AG04450 (cell line): ENCODE results near the gene GGT6. TPM values are rescaled to one million over a fixed set of nuclear protein-coding genes. Genes with fewer than 3 reads are reported as not detected.

Source experiments
- CTCF ChIA-PET: fragments of 300-600, 350-600 bp; formaldehyde crosslinking; extraction: SDS; loops from one replicate; lab custom pipeline; 2022; ENCODE audit warnings: antibody characterized with exemption, inconsistent platforms; lab: Charles Lee
- POLR2A ChIA-PET: fragments of 350-600 bp; formaldehyde crosslinking; extraction: SDS; loops from one replicate; lab custom pipeline; 2021; ENCODE audit warnings: antibody characterized with exemption, inconsistent platforms; lab: Yijun Ruan, JAX
- DNase-seq: peaks from one replicate; pipeline ENCODE4 v3.0.0-alpha.2; 2011; ENCODE audit warnings: low read depth, low spot score
- H3K27ac ChIP-seq: one replicate; pipeline ENCODE4 v1.5.1; 2012; ENCODE audit warnings: low read depth, low read length, control low read depth
- H3K27me3 ChIP-seq: one replicate; pipeline ENCODE4 v1.6.0; 2012; ENCODE audit warnings: low read length; ENCODE audit not compliant: control insufficient read depth, insufficient read depth
- H3K4me3 ChIP-seq: 2 replicates; pipeline ENCODE4 v1.5.1; 2011; ENCODE audit warnings: mild to moderate bottlenecking, low read depth, low read length, control low read depth
- H3K9me3 ChIP-seq: 2 replicates; pipeline ENCODE4 v1.5.1; 2012; ENCODE audit warnings: low read length; ENCODE audit not compliant: control insufficient read depth, insufficient read depth
- CTCF ChIP-seq: IDR thresholded peaks from 2 replicates; pipeline ENCODE4 v1.5.1; 2011; ENCODE audit warnings: low read depth, low read length, control low read depth, inconsistent platforms
- polyA plus RNA-seq: library from polyadenylated mRNA; depleted of rRNA; stranded (reverse); fragments of >200 nt; gene quantifications from 2 replicates; pipeline ENCODE4 v1.2.3, GENCODE V29; 2011

Gene GGT6
- polyA plus RNA-seq, 1 experiment = not detected

DNA sequence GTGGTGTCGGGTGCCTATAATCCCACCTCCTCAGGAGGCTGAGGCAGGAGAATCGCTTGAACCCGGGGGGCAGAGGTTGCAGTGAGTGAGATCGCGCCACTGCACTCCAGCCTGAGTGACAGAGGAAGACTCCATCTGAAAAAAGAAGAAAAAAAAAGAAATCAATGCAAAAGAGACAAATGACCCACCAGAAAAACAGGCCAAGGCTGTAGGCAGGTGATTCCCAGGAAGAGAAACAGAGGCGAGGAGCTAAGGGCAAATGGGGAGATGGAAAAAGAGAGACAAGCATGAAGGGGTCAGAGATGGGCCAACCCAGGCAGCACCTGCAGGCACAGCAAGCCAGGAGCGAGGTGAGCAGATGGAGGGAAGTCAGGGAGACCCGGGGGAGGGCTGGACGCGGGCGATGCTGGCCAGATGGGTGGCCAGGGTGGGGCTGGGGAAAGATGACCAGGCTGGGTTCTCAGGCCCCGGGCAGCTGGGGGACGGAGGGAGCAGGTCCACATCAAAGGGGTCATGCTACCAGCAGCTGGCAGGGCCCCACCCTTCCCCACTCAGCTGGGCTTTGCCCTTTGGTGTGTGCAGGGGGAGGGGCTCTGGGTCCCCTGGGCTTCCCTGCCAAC, 30.7 kb downstream of the GGT6 start:
- no peak for DNase-seq
- H3K4me3 ChIP-seq = no peak overlapping the region
- H3K27ac ChIP-seq = no peak overlapping the region
- no peak for TF ChIP-seq CTCF
- H3K27me3 ChIP-seq = peaks cover 18% of the 10 kb centered on the region
- CTCF ChIA-PET = no interaction called here
- POLR2A ChIA-PET = no interaction called here
- no peaks in the 10 kb centered on the region for H3K9me3 ChIP-seq

GRCh38 chr17:4527566-4528125, 32.7 kb downstream of the GGT6 start:
- H3K9me3 ChIP-seq = no peaks in the 10 kb centered on the region
- peaks cover 21% of the 10 kb centered on the region for H3K27me3 ChIP-seq
- no peak overlapping the region for H3K27ac ChIP-seq
- no peak overlapping the region for H3K4me3 ChIP-seq
- DNase-seq = no peak
- ChIA-PET POLR2A (interaction anchor here (0.6 kb wide), 1 partner anchor 452 kb away, joined by 5 read pairs; no protein-coding TSS in a partner anchor), CTCF (interaction anchor here (0.8 to 1.2 kb wide), 2 partner anchors 50 to 107 kb away, joined by 4 read pairs; no protein-coding TSS in a partner anchor)
- TF ChIP-seq CTCF = no peak

DNA sequence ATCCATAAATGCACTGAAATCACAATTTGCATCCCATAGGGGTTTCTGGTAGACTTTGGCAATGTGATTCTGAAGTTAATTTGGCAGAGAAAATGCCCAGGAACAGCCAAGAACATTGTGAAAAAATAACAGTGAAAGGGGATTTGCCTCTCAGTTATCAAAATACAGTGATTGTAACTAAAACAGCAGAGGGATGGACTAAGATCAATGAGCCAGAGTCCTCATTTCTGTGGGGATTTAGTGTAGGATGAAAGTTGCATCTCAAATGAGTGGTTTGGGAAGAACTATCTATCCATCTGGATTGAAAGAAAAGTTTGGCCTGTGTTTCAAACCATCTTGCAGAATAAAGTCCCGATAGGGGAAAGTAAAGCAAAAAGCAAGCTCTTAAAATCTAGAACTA, 33.2 kb downstream of the GGT6 start:
- Histone ChIP-seq H3K27me3 (peaks cover 24% of the 10 kb centered on the region), H3K27ac (no peak overlapping the region), H3K9me3 (no peaks in the 10 kb centered on the region), H3K4me3 (no peak overlapping the region)
- POLR2A ChIA-PET = no interaction called here
- DNase-seq = no peak
- TF ChIP-seq CTCF = no peak
- CTCF ChIA-PET = interaction anchor here (0.7 to 0.8 kb wide), 2 partner anchors 46 to 50 kb away, joined by 3 to 4 read pairs; no protein-coding TSS in a partner anchor

GRCh38 chr17:4525691-4526397, 34.5 kb downstream of the GGT6 start:
- Histone ChIP-seq H3K27ac (no peak overlapping the region), H3K27me3 (peaks cover 21% of the 10 kb centered on the region), H3K9me3 (no peaks in the 10 kb centered on the region), H3K4me3 (no peak overlapping the region)
- POLR2A ChIA-PET = no interaction called here
- no peak for DNase-seq
- no peak for TF ChIP-seq CTCF
- CTCF ChIA-PET = interaction anchor here (0.5 kb wide), 1 partner anchor 662 kb away, joined by 3 read pairs; no protein-coding TSS in a partner anchor

- H3K27me3 ChIP-seq = peaks cover 31% of the 10 kb centered on the region
- H3K9me3 ChIP-seq = no peaks in the 10 kb centered on the region
- H3K4me3 ChIP-seq = no peak overlapping the region
- no peak for TF ChIP-seq CTCF
- ChIA-PET CTCF (no interaction called here), POLR2A (no interaction called here)
- no peak for DNase-seq
- H3K27ac ChIP-seq = no peak overlapping the region
These were observed 36.4 kb downstream of the GGT6 start for GRCh38 chr17:4523946-4524345.
